Measurements from ENCODE around the gene RHOB. TPM values are rescaled to one million over a fixed set of nuclear protein-coding genes. Genes with fewer than 3 reads are reported as not detected.

The RHOB gene
- total RNA-seq (2022) (143 and 147 TPM in 2 replicates), Bru-seq, nascent RNA (percentile 100 among the genes with signal in this experiment), BruChase-seq, experiment 1, labeled RNA remaining after a 6-hour chase (percentile 92 among the genes with signal in this experiment), BruChase-seq, experiment 2, labeled RNA remaining after a 2-hour chase (percentile 99 among the genes with signal in this experiment)
- long read RNA-seq, transcript RHOB-201 (1 exons, 2,372 nt): major isoform, 28 of 28 reads
- long read RNA-seq, partial matches to known transcripts: 0 of 28 reads
- long read RNA-seq, other reads (novel, unspliced or antisense): 0 of 28 reads

DNA sequence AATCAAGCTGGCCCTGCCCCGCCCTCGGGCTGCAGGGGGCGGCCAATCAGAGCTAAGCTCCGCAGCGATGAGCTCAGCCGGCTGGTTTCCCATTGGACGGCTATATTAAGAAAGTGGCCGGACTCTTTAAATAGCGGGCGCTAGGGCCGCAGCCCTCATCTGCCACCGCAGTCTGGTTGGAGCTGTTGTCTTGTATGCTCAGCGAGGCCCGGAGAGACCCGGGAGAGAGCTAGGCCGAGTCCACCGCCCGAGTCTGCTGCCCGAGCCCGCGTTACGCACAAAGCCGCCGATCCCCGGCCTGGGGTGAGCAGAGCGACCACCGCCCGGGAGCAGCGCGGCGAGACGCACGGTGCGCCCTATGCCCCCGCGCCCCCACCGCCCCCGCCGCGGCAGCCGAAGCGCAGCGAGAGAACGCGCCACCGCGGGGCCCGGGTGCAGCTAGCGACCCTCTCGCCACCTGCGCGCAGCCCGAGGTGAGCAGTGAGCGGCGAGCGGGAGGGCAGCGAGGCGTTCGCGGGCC lies at the start of gene RHOB:
Gene RHOB (plus strand): TSS at position 158 of the 520 bp plus-strand sequence. CDS start 392 bp downstream, outside the sequence.
- CTCF ChIA-PET: interaction anchor here (0.9 to 2.8 kb wide), 11 partner anchors 19 to 188 kb away, joined by 3 to 28 read pairs (median 4); no protein-coding TSS in a partner anchor
- Mint-ChIP-seq H3K4me3 (ENCODE audit: low read depth, unreplicated experiment) (peak within 1 kb of the TSS; percentile 89), H3K4me1 (ENCODE audit: low read depth, unreplicated experiment) (peaks cover 38% of the 10 kb centered on the region), H3K27ac (ENCODE audit: unreplicated experiment) (peak within 1 kb of the TSS; percentile 87), H3K27me3 (ENCODE audit: unreplicated experiment) (no peaks in the 10 kb centered on the region), H3K36me3 (ENCODE audit: insufficient read depth, unreplicated experiment) (peaks cover 70% of the 10 kb centered on the region), H3K9me3 (ENCODE audit: low read depth, unreplicated experiment) (no peaks in the 10 kb centered on the region)
- peak; percentile 98 for DNase-seq
- BruUV-seq (replicated peaks): no TSS peak
- intact Hi-C loops (cut with micrococcal nuclease; ENCODE audit: unreplicated experiment): no loop called here
- TF ChIP-seq, protein P1, sequence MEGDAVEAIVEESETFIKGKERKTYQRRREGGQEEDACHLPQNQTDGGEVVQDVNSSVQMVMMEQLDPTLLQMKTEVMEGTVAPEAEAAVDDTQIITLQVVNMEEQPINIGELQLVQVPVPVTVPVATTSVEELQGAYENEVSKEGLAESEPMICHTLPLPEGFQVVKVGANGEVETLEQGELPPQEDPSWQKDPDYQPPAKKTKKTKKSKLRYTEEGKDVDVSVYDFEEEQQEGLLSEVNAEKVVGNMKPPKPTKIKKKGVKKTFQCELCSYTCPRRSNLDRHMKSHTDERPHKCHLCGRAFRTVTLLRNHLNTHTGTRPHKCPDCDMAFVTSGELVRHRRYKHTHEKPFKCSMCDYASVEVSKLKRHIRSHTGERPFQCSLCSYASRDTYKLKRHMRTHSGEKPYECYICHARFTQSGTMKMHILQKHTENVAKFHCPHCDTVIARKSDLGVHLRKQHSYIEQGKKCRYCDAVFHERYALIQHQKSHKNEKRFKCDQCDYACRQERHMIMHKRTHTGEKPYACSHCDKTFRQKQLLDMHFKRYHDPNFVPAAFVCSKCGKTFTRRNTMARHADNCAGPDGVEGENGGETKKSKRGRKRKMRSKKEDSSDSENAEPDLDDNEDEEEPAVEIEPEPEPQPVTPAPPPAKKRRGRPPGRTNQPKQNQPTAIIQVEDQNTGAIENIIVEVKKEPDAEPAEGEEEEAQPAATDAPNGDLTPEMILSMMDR (IDR thresholded peaks at IDR 0.05; ENCODE audit: unreplicated experiment): no peak

DNA sequence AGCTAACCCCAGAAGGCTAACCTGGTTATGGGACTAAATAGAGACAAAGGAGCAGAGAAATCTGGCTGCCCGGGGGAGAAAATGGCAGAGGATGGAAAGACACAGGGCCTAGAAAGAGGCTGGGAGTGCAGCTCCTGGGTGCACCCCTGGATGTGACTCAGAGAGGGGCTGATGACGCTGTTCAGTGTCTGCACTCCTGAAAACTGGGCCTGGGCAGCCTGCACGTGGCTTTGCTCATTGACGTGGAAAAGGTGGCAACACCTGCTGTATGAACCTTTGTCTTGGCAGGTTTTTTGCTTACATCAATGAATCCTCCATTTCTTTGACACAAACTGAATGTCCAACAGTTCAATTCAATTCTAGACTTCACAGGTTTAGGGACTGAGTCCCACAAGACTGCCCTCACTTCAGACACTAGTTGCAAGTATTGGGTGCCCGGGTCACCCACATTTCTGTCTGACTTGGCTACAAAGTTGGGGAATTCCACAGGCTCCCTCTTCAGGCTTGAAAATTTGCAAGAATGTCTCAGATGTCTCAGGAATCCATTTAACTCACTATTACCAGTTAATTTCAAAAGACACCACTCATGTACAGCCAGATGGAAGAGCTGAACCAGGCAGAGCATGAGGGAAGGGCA lies 48.9 kb upstream of the RHOB start:
- intact Hi-C loops (cut with micrococcal nuclease; ENCODE audit: unreplicated experiment): loop anchor here (2.0 kb wide), 2 partner anchors 41 to 237 kb away; no protein-coding TSS in a partner anchor
- Mint-ChIP-seq H3K9me3 (ENCODE audit: low read depth, unreplicated experiment) (no peaks in the 10 kb centered on the region), H3K27ac (ENCODE audit: unreplicated experiment) (no peak overlapping the region), H3K36me3 (ENCODE audit: insufficient read depth, unreplicated experiment) (no peaks in the 10 kb centered on the region), H3K27me3 (ENCODE audit: unreplicated experiment) (peaks cover 29% of the 10 kb centered on the region), H3K4me3 (ENCODE audit: low read depth, unreplicated experiment) (no peak overlapping the region), H3K4me1 (ENCODE audit: low read depth, unreplicated experiment) (peaks cover 10% of the 10 kb centered on the region)
- CTCF ChIA-PET: no interaction called here
- no peak for DNase-seq
- TF ChIP-seq, protein P1 (IDR thresholded peaks at IDR 0.05; ENCODE audit: unreplicated experiment): no peak
- no TSS peak for BruUV-seq (replicated peaks)

DNA sequence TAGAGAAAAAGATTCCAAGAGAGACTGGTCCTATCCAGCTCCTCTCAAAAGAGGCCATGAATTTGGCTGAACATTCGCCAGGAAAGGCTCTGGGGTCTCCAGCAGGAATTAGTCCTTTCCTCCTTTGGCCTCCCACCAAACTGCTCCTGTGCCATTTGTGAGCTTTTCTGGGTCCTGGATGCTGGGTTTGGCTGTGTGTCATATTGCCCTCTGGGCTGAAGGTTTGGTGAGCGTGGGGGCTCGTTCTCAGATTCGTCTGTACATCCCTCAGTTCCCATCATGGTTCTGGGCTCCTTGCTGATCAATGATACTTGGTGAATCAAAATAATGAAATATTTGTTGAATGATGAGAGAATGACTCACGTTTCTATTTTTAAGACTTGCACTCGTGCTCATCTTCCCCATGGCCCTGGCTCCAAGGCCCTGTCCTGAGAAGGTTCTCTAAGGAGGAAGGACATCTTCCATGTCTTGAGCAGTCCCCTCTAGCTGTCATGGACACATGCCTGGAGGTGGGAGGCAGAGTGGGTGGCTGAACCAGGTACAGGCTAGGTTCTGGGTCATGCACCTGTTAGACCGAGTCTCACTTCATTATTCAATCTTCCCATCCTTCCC lies 47.8 kb upstream of the RHOB start:
- no peaks in the 10 kb centered on the region for H3K9me3 Mint-ChIP-seq (ENCODE audit: low read depth, unreplicated experiment)
- BruUV-seq (replicated peaks): no TSS peak
- intact Hi-C loops (cut with micrococcal nuclease; ENCODE audit: unreplicated experiment): no loop called here
- no peak for DNase-seq
- no peak overlapping the region for H3K4me3 Mint-ChIP-seq (ENCODE audit: low read depth, unreplicated experiment)
- H3K27me3 Mint-ChIP-seq (ENCODE audit: unreplicated experiment): peaks cover 23% of the 10 kb centered on the region
- CTCF ChIA-PET: interaction anchor here (1.2 kb wide), 1 partner anchor 244 kb away, joined by 3 read pairs; no protein-coding TSS in a partner anchor
- H3K36me3 Mint-ChIP-seq (ENCODE audit: insufficient read depth, unreplicated experiment): no peaks in the 10 kb centered on the region
- peaks cover 10% of the 10 kb centered on the region for H3K4me1 Mint-ChIP-seq (ENCODE audit: low read depth, unreplicated experiment)
- no peak overlapping the region for H3K27ac Mint-ChIP-seq (ENCODE audit: unreplicated experiment)
- TF ChIP-seq, protein P1 (IDR thresholded peaks at IDR 0.05; ENCODE audit: unreplicated experiment): no peak

DNA sequence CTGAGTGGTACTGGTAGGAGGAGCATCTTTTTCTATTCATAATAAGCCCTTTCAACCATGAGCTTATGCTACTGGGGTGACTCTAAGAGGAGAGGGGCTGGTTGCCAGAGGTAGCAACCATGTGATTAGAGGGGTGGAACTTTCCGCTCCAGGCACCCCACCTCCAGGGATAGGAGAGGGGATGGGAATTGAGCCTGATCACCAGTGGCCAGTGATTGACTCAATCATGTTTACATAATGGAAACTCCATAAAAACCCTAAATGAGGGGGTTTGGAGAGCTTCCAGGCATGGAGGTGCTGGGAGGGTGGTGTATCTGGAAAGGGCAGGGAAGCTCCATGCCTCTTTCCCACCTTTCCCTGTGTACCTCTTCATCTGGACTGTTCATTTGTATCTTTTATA lies 46.6 kb upstream of the RHOB start:
- no TSS peak for BruUV-seq (replicated peaks)
- DNase-seq: no peak
- Mint-ChIP-seq H3K36me3 (ENCODE audit: insufficient read depth, unreplicated experiment) (no peaks in the 10 kb centered on the region), H3K4me3 (ENCODE audit: low read depth, unreplicated experiment) (no peak overlapping the region), H3K27me3 (ENCODE audit: unreplicated experiment) (peaks cover 14% of the 10 kb centered on the region), H3K4me1 (ENCODE audit: low read depth, unreplicated experiment) (peaks cover 10% of the 10 kb centered on the region), H3K27ac (ENCODE audit: unreplicated experiment) (no peak overlapping the region), H3K9me3 (ENCODE audit: low read depth, unreplicated experiment) (no peaks in the 10 kb centered on the region)
- TF ChIP-seq, protein P1 (IDR thresholded peaks at IDR 0.05; ENCODE audit: unreplicated experiment): no peak
- intact Hi-C loops (cut with micrococcal nuclease; ENCODE audit: unreplicated experiment): no loop called here
- CTCF ChIA-PET: interaction anchor here (0.5 to 1.1 kb wide), 3 partner anchors 10 to 284 kb away, joined by 3 read pairs; no protein-coding TSS in a partner anchor

Data from Calu3 (cell line).